Endothelial cell of hepatic sinusoid (primary cell): ENCODE measurements around the gene PHACTR3.

Experiments used
- in situ Hi-C: cut with HindIII; loops from 2 replicates; pipeline ENCODE4 v1.10.0; 2017; ENCODE audit warnings: low sequenced_read_pairs

PHACTR3 gene

DNA sequence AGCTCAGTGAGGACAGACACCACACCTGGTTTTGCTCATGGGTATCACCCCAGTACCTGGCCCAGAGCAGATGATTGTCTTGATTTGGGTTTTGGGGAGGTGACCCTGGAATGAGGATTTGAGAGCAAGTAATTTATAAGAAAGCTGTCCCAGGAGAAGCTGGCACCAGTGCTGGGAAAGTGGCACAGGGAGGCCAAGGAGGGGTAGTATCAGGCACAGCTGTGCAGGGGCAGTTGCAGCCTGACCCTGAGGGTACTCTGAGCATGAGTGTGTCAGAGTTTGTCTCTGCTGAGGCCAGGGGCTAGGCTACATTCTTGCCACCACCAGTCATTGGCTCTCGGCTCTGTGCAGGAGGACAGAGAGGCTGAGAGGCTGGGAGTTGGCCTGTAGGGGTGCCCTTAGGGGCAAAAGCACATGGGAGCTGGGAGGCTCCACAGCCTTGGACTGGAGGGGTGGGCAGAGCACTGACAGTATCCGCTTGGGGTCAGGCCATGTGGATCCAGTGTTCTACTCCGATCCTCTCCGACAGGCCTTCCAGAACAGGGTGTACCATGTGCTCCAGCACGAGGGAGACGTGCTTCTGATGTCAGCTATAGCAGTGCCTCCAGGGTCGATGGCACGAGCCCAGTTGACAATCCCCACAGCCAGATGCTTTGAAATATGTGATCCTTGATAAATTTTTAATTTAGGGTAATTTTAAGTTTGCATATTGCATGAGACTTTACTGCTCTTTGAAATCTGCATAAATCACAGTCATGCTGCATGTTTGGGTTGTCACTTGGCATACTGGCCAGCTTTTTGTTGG, 121.3 kb downstream of the PHACTR3 start:
- in situ Hi-C loops: no loop called here

- in situ Hi-C loops: no loop called here
These were observed 121.9 kb downstream of the PHACTR3 start for GRCh38 chr20:59726281-59726595.

DNA sequence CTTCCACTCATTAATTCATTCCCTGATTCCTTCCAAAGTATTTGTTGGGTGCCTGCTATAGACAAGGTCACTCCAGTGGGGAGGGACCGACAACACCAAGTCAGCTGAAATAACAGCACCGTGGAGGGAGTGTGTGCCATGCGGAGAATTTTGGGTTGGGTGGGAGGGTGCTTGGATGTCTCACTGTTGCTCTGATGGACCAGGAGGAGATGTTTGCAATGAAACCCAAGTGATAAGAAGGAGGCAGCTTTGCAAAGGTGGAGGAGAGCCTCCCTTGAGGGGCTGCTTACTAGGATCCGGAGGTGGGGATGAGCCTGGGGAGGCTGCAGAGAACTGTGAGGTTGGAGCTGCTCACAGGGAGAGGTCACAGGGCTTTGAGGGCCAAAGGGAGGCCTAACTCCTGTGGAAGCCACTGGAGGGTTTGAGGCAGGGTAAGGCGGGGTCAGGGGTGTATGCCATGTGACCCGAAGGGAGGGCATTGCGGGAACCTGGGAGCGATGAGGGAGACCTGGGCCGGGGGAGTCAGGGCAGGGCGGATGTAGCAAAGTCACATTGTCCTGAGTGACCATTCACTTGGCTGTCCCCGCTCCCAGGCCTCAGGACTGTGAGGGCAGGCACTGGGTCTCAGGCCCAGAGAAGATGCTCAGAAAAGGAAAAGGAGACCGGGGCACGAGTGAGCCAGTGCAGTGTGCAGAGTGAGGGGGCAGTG, 124.5 kb downstream of the PHACTR3 start:
- in situ Hi-C loops: no loop called here

DNA sequence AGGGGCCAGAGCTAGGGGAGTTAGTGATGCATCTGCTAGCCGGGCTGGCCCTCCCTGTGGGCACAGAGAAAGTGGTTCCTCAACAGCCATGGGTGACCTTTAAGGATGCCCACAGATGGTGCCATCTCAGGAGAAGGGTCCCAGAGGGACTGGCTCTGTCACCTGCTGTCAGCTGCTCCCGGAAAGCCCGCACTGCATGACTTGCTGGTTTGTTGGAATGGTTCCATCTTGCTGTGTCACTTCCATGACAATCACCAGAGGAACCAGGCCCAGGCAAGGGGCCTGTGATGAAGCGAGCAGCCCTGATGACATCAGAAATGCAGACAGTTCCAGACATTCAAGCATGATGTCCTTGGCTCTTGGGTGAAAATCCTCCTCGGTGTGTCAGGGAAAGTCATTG, 125.2 kb downstream of the PHACTR3 start:
- in situ Hi-C loops: no loop called here

GRCh38 chr20:59730722-59731121, 126.4 kb downstream of the PHACTR3 start:
- in situ Hi-C loops: no loop called here

GRCh38 chr20:59731376-59731775, 127.0 kb downstream of the PHACTR3 start:
- in situ Hi-C loops: no loop called here

DNA sequence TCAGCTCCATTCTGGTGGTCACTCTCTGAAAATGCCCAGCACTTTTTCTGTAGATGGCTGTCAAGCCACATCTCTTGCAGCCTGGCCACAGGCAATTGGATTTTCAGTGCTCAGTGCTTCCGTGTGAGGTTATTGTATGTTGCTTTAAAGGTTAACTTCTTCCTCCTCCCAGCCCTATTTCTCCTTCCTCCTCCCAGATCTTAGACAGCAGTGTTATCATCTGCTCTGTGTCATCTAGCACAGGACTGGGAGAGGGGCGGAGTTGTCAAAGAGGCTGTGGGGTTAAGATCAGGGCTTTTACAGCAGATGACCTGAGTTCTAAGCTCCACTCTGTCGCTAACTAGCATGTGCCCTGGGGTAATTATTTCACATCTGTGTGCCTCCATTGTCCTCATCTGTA, 129.0 kb downstream of the PHACTR3 start:
- in situ Hi-C loops: no loop called here

- in situ Hi-C loops: no loop called here
These were observed 131.1 kb downstream of the PHACTR3 start for GRCh38 chr20:59735486-59735885.

- in situ Hi-C loops: no loop called here
These were observed 131.6 kb downstream of the PHACTR3 start for GRCh38 chr20:59735917-59736316.

GRCh38 chr20:59736366-59736765, 132.0 kb downstream of the PHACTR3 start:
- in situ Hi-C loops: no loop called here

DNA sequence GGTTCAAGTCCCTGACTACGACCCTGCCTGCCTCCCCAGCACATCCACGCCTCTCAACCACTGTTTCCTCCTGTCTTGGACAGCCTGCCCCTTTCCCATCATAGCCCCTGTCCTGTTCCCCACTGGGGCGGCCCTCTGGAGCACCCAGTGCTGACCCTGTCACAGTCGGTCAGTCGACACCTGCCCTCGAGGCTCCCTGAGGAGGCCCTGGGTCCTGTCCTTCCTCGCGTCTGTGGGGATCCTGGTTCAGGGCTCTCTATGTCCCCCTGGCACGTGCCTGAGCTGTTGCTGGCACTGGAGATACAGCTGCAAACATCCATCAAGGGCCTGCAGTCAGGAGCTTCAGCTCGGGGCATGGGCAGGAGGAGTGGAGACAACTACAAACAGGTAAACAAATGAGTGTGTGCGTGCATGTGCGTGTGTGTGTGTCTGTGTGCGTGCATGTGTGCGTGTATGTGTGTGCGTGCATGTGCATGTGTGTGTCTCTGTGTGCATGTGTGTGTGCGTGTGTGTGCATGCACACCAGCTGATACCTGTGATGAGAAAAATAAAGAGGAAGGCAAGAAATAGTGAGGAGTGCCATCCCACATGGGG, 132.8 kb downstream of the PHACTR3 start:
- in situ Hi-C loops: no loop called here

DNA sequence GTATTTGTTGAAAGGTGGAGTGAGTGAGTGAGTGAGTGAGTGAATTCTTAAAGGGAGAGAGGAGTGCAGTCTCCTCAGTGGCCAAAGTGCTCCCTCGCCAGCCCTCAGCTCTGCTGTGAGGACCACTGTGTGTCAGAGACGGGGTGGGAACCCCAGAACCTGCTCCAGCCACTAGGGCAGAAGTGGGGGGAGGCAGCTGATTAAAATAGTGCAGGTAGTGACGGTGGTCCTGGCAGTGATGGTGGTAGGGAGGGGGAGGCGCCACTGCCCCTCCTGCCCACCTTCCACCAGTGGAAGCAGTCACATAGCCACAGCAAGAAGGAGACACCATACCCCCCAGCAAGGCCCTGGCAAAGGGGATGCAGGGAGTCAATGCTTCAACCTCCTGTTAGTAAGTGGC, 133.5 kb downstream of the PHACTR3 start:
- in situ Hi-C loops: no loop called here

DNA sequence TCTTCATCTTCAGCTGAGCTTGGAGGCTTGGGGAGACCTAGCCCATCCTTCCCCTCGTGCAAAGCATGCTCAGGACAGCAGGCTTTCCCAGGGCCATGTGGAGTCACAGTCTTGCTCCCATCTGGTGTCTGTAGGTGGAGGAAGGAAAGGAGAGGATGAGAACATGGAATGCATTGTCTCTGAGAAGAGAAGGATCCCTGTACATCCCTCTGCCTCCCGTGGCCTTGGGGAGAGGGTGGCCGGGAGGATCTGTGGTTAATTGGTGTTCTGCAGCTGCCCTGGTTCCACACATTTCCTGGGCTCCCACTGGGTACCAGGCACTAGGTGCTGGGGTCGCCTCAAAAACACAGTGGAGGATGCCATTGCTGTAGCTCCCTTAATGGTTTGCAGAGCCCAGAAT, 134.5 kb downstream of the PHACTR3 start:
- in situ Hi-C loops: no loop called here

DNA sequence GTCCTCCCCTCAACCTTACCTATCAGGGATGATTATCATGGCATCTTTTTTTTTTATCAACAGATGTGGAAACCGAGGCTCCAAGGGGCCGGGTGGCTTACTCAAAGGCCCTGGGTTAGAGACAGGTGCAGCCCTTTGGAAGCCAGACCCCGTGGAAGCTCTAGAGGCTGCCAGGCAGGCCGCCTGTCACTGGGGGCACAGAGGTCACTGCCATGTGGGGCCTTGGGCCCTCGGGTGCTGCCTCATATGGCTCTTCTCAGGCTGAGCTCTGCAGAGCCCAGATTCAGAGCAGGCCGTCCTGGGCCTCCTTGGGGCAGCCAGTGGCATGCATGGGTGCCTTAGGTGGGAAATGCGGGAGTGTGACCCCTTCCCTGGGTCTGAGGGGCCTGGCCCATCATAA, 136.3 kb downstream of the PHACTR3 start:
- in situ Hi-C loops: no loop called here

DNA sequence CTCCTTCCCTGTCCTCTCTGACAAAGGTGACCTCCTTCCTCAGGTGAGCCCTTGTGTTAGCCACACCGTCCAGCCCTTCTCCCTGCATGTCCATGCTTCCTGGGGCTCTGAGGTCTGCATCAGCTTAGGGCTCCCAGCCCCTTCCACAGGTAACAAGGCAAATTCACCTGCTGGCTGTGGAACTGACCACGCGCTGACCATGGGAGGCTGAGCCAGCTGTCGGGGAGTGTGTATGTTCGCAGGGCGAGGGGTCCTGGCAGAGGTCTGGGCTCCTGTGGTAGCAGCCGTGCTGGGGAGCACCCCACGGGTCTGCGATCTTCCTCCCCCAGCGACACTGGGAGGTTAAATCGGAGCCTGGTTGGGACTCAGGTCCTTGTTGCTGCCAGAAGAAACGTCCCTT, 136.7 kb downstream of the PHACTR3 start:
- in situ Hi-C loops: no loop called here

- in situ Hi-C loops: no loop called here
These were observed 138.2 kb downstream of the PHACTR3 start for GRCh38 chr20:59742351-59743095.

DNA sequence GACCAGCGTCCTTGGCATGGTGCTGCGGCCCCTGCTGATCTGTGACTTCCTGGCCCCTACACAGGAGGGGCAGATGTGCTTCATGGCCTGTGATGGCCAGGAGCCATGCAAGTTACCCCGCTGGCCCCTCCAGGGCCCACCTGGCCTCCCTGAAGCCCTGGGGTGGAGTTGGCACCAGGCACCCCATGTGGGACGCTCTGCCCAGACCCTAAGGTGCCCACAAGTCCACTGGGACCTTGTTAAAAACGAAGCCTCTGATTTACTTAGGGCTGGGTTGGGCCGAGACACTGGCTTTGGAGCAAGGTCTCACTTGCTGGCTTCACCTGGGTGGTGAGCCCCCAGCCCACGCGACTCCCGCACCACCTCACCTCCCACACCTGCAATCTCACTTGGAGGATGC, 139.0 kb downstream of the PHACTR3 start:
- in situ Hi-C loops: no loop called here

- in situ Hi-C loops: no loop called here
These were observed 139.6 kb downstream of the PHACTR3 start for GRCh38 chr20:59743767-59744485.

- in situ Hi-C loops: no loop called here
These were observed 140.4 kb downstream of the PHACTR3 start for GRCh38 chr20:59744756-59745155.

DNA sequence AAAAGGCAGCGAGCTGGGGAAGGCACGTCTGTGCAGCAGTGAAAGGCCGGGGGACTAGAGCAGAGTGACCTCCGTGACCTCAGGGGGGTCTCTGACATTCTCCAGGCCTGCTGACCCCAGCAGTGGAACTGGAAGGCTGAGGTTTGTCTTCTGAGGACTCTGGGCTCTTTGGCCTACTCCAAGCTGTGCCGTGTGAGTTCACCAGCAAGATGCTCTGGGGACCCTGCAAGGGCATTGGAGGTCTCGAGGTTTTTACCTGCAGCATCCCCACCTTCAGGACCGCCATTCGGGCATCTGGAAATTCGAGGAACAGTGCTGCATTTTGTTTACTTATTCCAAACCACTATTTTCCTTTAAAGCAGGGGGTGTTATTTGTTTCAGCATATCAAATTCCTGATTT, 140.9 kb downstream of the PHACTR3 start:
- in situ Hi-C loops: no loop called here

- in situ Hi-C loops: no loop called here
These were observed 141.4 kb downstream of the PHACTR3 start for GRCh38 chr20:59745716-59746115.
